ENCODE measurements around the gene N4BP2.

DNA sequence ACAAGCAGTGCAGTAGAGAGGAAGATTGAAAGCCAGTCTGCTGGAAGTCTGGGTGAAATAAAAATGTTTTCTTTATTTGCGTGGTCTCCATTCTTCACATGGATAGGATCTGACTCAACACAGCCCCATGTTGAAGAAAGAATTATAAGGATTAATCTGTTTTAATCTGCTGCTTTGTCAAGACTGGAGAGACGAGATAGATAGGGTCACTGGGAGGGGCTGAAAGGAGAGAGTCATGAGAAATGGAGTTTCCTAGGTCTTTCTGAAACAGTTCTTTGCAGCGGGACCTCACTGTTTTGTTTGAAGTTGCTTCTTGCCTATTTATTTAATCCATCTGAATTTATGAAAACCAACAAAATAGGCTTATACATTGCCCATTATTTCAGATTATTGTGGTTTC lies 107.8 kb downstream of the N4BP2 start:
- TF ChIP-seq POLR2A (IDR thresholded peaks at IDR 0.05; ENCODE audit: low read depth) (no peak), EP300 (IDR thresholded peaks at IDR 0.05) (no peak)
- TF ChIP-seq, protein P1, sequence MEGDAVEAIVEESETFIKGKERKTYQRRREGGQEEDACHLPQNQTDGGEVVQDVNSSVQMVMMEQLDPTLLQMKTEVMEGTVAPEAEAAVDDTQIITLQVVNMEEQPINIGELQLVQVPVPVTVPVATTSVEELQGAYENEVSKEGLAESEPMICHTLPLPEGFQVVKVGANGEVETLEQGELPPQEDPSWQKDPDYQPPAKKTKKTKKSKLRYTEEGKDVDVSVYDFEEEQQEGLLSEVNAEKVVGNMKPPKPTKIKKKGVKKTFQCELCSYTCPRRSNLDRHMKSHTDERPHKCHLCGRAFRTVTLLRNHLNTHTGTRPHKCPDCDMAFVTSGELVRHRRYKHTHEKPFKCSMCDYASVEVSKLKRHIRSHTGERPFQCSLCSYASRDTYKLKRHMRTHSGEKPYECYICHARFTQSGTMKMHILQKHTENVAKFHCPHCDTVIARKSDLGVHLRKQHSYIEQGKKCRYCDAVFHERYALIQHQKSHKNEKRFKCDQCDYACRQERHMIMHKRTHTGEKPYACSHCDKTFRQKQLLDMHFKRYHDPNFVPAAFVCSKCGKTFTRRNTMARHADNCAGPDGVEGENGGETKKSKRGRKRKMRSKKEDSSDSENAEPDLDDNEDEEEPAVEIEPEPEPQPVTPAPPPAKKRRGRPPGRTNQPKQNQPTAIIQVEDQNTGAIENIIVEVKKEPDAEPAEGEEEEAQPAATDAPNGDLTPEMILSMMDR (IDR thresholded peaks at IDR 0.05), result no peak

Data from esophagus muscularis mucosa (tissue), 4 donors.